ENCODE results near the gene GIGYF1. TPM values are rescaled to one million over a fixed set of nuclear protein-coding genes. Genes with fewer than 3 reads are reported as not detected.

GIGYF1 gene
- total and polyA plus RNA-seq, 2 of the 8 experiments (the other 6 are each of a cell fraction or from before 2014, with no cell fraction given) = 24.1 to 99.3 TPM

- TF ChIP-seq CHD7 (IDR thresholded peaks at IDR 0.05; ENCODE audit: insufficient replicate concordance, low read length) = no peak
- TF ChIP-seq SRF (IDR thresholded peaks at IDR 0.05; ENCODE audit: low read depth, low read length) = no peak
- TF ChIP-seq CEBPB (IDR thresholded peaks at IDR 0.05; ENCODE audit: low read depth, low read length) = no peak
Observed at GRCh38 chr7:100721505-100721812, 27.4 kb upstream of the GIGYF1 start (continued).

Measured in H1 (cell line).